ENCODE measurements around the gene CD33. TPM values are rescaled to one million over a fixed set of nuclear protein-coding genes. Genes with fewer than 3 reads are reported as not detected.

CD33 gene
- total RNA-seq, 2 donors from 2014 or later = 1.2 TPM; not detected in 1

- no peak for ATAC-seq (replicated peaks)
- Mint-ChIP-seq H3K36me3 (ENCODE audit: low read depth) (no peaks in the 10 kb centered on the region), H3K4me1 (no peaks in the 10 kb centered on the region), H3K9me3 (no peaks in the 10 kb centered on the region), H3K27me3 (peaks cover 23% of the 10 kb centered on the region), H3K4me3 (no peak overlapping the region), H3K27ac (no peak overlapping the region)
Observed at GRCh38 chr19:51259348-51260245, 34.7 kb downstream of the CD33 start.

- no peaks in the 10 kb centered on the region for H3K4me1 Mint-ChIP-seq
- ATAC-seq (replicated peaks) = no peak
- H3K9me3 Mint-ChIP-seq = no peaks in the 10 kb centered on the region
- no peak overlapping the region for H3K27ac Mint-ChIP-seq
- no peak overlapping the region for H3K4me3 Mint-ChIP-seq
- peaks cover 22% of the 10 kb centered on the region for H3K27me3 Mint-ChIP-seq
- no peaks in the 10 kb centered on the region for H3K36me3 Mint-ChIP-seq (ENCODE audit: low read depth)
Observed at GRCh38 chr19:51263808-51264207, 38.9 kb downstream of the CD33 start.

DNA sequence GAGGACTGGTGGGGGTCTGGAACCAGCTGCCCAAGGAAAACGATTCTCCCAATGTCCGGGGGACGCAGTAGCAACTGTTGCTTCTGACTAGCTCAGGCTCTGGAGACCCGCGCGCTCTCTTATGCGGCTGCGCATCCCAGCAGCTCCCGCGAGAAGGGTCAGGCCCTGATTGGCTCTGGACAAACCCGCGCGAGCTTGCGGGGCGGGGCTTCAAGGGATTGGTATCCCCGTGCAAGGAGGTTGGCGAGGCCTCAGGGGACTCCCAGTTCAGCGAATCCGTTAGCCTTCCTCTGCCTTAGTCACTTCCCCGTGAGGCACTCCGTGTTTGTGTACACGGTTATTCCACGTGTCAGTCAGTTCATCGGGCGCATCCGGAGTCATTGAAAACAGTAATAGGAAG, 46.2 kb downstream of the CD33 start:
- peaks cover 10% of the 10 kb centered on the region for H3K27me3 Mint-ChIP-seq
- H3K27ac Mint-ChIP-seq = no peak overlapping the region
- no peak overlapping the region for H3K4me3 Mint-ChIP-seq
- H3K4me1 Mint-ChIP-seq = peaks cover 10% of the 10 kb centered on the region
- H3K36me3 Mint-ChIP-seq (ENCODE audit: low read depth) = no peaks in the 10 kb centered on the region
- ATAC-seq (replicated peaks) = no peak
- H3K9me3 Mint-ChIP-seq = no peaks in the 10 kb centered on the region

- peak; percentile 66 for ATAC-seq (replicated peaks)
- peaks cover 10% of the 10 kb centered on the region for H3K4me1 Mint-ChIP-seq
- no peaks in the 10 kb centered on the region for H3K36me3 Mint-ChIP-seq (ENCODE audit: low read depth)
- no peaks in the 10 kb centered on the region for H3K9me3 Mint-ChIP-seq
- no peak overlapping the region for H3K4me3 Mint-ChIP-seq
- peaks cover 9% of the 10 kb centered on the region for H3K27me3 Mint-ChIP-seq
- no peak overlapping the region for H3K27ac Mint-ChIP-seq
Observed at GRCh38 chr19:51272183-51272810, 47.4 kb downstream of the CD33 start.

GRCh38 chr19:51274049-51274770, 49.3 kb downstream of the CD33 start:
- Mint-ChIP-seq H3K4me1 (peaks cover 10% of the 10 kb centered on the region), H3K9me3 (no peaks in the 10 kb centered on the region), H3K27me3 (peaks cover 24% of the 10 kb centered on the region), H3K36me3 (ENCODE audit: low read depth) (no peaks in the 10 kb centered on the region), H3K27ac (no peak overlapping the region), H3K4me3 (no peak overlapping the region)
- ATAC-seq (replicated peaks) = peak; percentile 35

DNA sequence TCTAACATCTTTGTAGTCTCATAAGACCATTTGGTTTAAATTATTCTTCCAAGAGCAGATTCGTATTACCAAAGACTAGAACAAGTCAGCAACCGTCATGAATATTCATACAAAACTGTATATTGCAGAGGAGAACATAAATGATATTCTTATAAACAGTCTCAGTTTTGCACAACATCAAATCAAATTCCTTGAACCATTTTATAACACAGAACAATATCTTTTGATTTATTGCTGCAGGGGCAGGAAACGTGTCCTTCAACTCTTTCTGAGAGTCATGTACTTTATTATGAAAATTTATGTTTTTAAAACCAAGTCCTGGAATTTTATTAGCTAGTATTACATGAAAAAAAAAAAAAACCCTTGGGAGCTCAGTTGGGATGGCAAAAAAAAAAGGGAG, 52.2 kb downstream of the CD33 start:
- no peak overlapping the region for H3K4me3 Mint-ChIP-seq
- ATAC-seq (replicated peaks) = no peak
- H3K27ac Mint-ChIP-seq = no peak overlapping the region
- H3K36me3 Mint-ChIP-seq (ENCODE audit: low read depth) = no peaks in the 10 kb centered on the region
- H3K4me1 Mint-ChIP-seq = peaks cover 7% of the 10 kb centered on the region
- H3K9me3 Mint-ChIP-seq = peaks cover 4% of the 10 kb centered on the region
- peaks cover 33% of the 10 kb centered on the region for H3K27me3 Mint-ChIP-seq

DNA sequence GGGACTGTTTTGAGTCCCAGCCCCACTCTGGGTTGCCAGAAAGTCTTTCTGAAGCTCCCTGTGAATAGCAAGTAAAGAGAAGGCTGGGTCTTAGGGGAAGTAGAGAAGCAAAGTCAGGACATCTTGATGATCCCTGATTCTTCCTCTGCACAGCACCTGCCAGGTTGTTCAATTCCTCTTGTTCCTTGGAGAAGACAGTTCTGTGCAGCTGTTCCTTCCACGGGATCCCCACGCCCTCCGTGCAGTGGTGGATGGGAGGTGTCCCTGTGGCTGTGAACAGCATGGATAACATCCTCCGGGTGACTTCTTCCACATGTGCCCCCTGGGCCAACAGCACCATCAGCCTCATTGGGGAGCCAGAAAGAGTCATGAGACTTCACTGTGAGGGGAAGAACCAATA, 57.5 kb downstream of the CD33 start:
- peaks cover 36% of the 10 kb centered on the region for H3K27me3 Mint-ChIP-seq
- no peaks in the 10 kb centered on the region for H3K4me1 Mint-ChIP-seq
- H3K9me3 Mint-ChIP-seq = peaks cover 4% of the 10 kb centered on the region
- no peak overlapping the region for H3K4me3 Mint-ChIP-seq
- no peaks in the 10 kb centered on the region for H3K36me3 Mint-ChIP-seq (ENCODE audit: low read depth)
- ATAC-seq (replicated peaks) = no peak
- H3K27ac Mint-ChIP-seq = no peak overlapping the region

- H3K4me3 Mint-ChIP-seq = no peak overlapping the region
- no peaks in the 10 kb centered on the region for H3K4me1 Mint-ChIP-seq
- no peak overlapping the region for H3K27ac Mint-ChIP-seq
- no peaks in the 10 kb centered on the region for H3K9me3 Mint-ChIP-seq
- H3K27me3 Mint-ChIP-seq = peaks cover 21% of the 10 kb centered on the region
- no peaks in the 10 kb centered on the region for H3K36me3 Mint-ChIP-seq (ENCODE audit: low read depth)
- ATAC-seq (replicated peaks) = no peak
Observed at GRCh38 chr19:51285682-51286081, 60.8 kb downstream of the CD33 start.

Other genes starting within 250 kb of the CD33 start
- not detected for gene KLK7, start 241.2 kb upstream of the CD33 start, total RNA-seq
- not detected for gene KLK8, start 223.5 kb upstream of the CD33 start, total RNA-seq
- not detected for gene KLK10, start 205.4 kb upstream of the CD33 start, total RNA-seq
- not detected for gene KLK11, start 198.5 kb upstream of the CD33 start, total RNA-seq
- gene KLK12, start 190.1 kb upstream of the CD33 start, total RNA-seq = not detected
- gene KLK13, start 160.0 kb upstream of the CD33 start, total RNA-seq = not detected
- under 1 TPM; 0.26 to 0.77 TPM for gene KLK14, start 142.2 kb upstream of the CD33 start, total RNA-seq
- 1 to 10 TPM; 7.0 to 9.7 TPM for gene CTU1, start 116.7 kb upstream of the CD33 start, total RNA-seq
- under 1 TPM; 0.15 to 0.74 TPM for gene SIGLEC9, start 100.2 kb upstream of the CD33 start, total RNA-seq
- gene SIGLEC7, start 82.8 kb upstream of the CD33 start, total RNA-seq = not detected
- under 1 TPM in 1 of 2 donors, not detected in 1; 0.30 TPM for gene SIGLECL1, start 26.0 kb downstream of the CD33 start, total RNA-seq
- gene IGLON5, start 86.6 kb downstream of the CD33 start, total RNA-seq = under 1 TPM; 0.09 to 0.32 TPM
- 1 to 10 TPM; 1.2 to 5.2 TPM for gene VSIG10L, start 117.1 kb downstream of the CD33 start, total RNA-seq
- 100 to 1,000 TPM in 1 of 2 donors, 10 to 100 TPM in 1; 67.0 to 101 TPM for gene ETFB, start 141.3 kb downstream of the CD33 start, total RNA-seq
- gene CLDND2, start 143.9 kb downstream of the CD33 start, total RNA-seq = 1 to 10 TPM in 1 of 2 donors, under 1 TPM in 1; 0.37 to 1.5 TPM
- 10 to 100 TPM; 15.2 to 19.8 TPM for gene NKG7, start 147.6 kb downstream of the CD33 start, total RNA-seq
- gene LIM2, start 162.9 kb downstream of the CD33 start, total RNA-seq = under 1 TPM in 1 of 2 donors, not detected in 1; 0.40 TPM
- gene C19orf84, start 165.5 kb downstream of the CD33 start, total RNA-seq = not detected
- gene SIGLEC10, start 192.6 kb downstream of the CD33 start, total RNA-seq = under 1 TPM; 0.19 to 0.26 TPM
- gene SIGLEC8, start 233.4 kb downstream of the CD33 start, total RNA-seq = not detected

Measured in activated T-helper 17 cell treated with anti-CD3 and anti-CD28 coated beads, Interleukin-2, amount 50 U/mL, for 72 hours (primary cell).